ENCODE data around the gene PPP2R2C. TPM values are rescaled to one million over a fixed set of nuclear protein-coding genes. Genes with fewer than 3 reads are reported as not detected.
A peak's percentile ranks its signal among the peaks of the same experiment; 100 is the strongest.

The PPP2R2C gene
- total and polyA plus RNA-seq, 5 experiments from 2014 or later = not detected

DNA sequence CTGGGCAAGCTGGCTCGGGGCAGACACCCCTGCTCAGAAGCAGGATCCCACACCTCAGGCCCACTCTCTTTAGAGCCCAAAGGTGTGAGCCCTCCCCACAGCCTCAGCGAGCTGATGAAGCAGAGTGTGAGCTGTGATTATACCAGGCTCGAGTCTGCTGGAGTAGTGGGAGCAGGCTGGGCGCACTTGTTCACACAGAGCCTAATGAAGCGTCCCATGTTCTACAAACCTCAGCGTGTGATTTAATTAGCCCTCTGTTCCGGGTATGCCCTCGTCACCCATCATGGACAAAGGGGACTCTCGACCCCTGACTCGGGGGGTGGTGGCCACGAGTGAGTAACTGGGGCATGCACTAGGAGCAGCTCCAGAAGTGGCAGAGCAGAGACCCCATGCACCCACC is 62.3 kb downstream of the PPP2R2C start:
- Mint-ChIP-seq H3K36me3 (no peaks in the 10 kb centered on the region), H3K27ac (no peak overlapping the region), H3K4me3 (no peak overlapping the region), H3K27me3 (peaks cover 7 to 27% (median 17%) of the 10 kb centered on the region in 5 donors), H3K4me1 (no peaks in the 10 kb centered on the region), H3K9me3 (peaks cover 0 to 9% (median 3%) of the 10 kb centered on the region in 9 donors)
- POLR2A ChIA-PET = no interaction called here
- DNase-seq (peak in 1 of 10 donors; percentile 57), ATAC-seq (no peak)

DNA sequence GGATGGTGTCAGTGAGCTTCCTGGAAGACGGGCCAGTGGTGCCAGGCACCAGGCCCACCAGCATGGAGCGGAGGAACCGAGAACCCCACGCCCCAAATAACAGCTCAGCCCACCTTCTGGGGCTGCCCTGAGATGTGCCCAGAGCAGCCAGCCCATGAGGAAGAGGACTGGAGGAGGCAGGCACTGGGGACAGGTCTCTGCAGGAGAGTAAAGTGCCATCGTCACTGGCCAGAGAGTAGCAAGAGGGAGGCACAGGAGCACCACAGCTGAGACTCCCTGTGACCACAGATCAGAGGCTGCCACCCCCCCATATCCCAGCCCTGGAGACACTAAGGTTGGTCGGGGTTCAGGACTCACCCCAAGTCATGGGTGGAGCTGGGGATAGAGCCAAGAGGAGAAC is 63.0 kb downstream of the PPP2R2C start:
- H3K9me3 Mint-ChIP-seq = peaks cover 0 to 9% (median 3%) of the 10 kb centered on the region in 9 donors
- no peaks in the 10 kb centered on the region for H3K4me1 Mint-ChIP-seq
- peaks cover 7 to 31% (median 23%) of the 10 kb centered on the region in 5 donors for H3K27me3 Mint-ChIP-seq
- H3K27ac Mint-ChIP-seq = no peak overlapping the region
- no peaks in the 10 kb centered on the region for H3K36me3 Mint-ChIP-seq
- no peak overlapping the region for H3K4me3 Mint-ChIP-seq
- no peak for DNase-seq
- ATAC-seq = no peak
- POLR2A ChIA-PET = no interaction called here

DNA sequence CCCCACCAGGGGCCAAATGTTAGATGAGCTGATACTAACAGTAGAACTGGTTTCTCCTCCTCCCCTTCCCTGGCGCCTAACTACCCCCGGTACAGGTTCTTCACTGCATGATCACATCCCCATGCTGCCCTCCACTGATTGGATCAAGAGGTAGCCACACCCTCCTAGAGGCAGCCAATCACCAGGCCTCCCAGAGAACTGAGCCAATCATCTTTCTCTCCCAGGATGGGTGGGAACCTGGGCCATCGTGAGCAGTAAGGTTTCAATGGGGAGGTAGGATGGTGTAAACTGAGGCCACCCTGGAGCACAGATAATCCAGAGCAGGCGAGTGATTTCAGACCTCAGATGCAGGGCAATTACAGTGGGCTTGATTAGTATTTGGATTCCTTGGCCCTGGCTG is 64.2 kb downstream of the PPP2R2C start:
- Mint-ChIP-seq H3K9me3 (peaks cover 0 to 7% (median 3%) of the 10 kb centered on the region in 9 donors), H3K4me1 (no peaks in the 10 kb centered on the region), H3K27me3 (peaks cover 11 to 36% (median 30%) of the 10 kb centered on the region in 5 donors), H3K27ac (no peak overlapping the region), H3K36me3 (no peaks in the 10 kb centered on the region), H3K4me3 (no peak overlapping the region)
- ATAC-seq = no peak
- DNase-seq = no peak
- POLR2A ChIA-PET = no interaction called here

DNA sequence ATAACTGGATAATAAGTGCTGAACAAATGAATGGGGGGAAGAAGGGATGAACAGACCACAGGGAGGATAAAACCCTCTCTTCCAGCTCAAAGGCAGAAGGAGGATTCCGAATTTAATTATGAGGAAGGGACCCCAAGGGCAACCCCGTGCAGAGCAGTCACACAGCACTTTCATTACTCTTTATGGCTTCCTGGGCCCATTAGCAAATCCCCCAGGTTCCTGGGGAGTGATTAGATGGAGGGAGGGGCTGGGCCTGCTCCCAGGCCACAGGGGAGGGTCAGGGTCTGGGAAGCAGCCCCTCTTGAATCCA is 67.1 kb downstream of the PPP2R2C start:
- DNase-seq (no peak), ATAC-seq (no peak)
- POLR2A ChIA-PET = no interaction called here
- H3K4me3 Mint-ChIP-seq = no peak overlapping the region
- H3K9me3 Mint-ChIP-seq = peaks cover 0 to 2% (median 0%) of the 10 kb centered on the region in 9 donors
- no peaks in the 10 kb centered on the region for H3K36me3 Mint-ChIP-seq
- no peak overlapping the region for H3K27ac Mint-ChIP-seq
- H3K4me1 Mint-ChIP-seq = peaks cover 0 to 3% (median 1%) of the 10 kb centered on the region in 4 donors
- H3K27me3 Mint-ChIP-seq = peaks cover 17 to 65% (median 42%) of the 10 kb centered on the region in 5 donors

DNA sequence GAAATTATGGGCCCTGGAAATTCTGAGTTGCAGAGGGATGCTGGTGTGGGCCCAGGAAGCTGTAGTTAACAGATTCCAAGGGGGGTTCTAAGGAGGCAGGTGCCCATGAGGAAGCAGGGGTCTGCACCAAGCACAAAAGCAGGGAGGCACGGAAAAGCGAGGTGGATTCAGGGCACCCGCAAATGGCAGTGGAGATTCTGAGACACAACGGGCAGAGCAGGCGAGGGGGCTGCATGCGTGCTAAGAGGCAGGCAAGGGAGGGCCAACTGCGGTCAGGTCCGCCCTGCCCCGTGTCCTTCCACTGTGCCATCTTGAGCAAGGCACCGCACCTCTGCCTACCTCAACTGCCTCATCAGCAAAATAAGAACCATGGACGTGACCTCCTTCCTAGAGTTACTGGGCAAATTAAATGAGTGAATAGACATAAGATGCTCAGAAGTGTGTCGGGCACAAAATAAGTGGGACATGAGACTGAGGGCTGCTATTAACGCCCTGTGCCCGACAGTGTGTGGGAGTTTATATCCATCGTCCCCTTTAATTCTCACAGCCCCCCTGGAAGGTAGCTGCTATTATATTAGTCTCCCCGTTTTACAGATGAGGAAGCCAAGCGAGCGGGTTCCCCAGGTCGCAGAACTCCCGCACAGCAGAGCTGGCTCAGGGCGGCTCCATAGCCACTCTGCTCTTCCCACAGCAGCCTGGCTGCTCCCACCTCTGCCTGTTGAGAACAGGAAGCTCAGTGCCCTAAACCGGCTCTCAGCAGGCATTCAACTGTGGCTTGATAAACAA is 67.6 kb downstream of the PPP2R2C start:
- H3K9me3 Mint-ChIP-seq = peaks cover 0 to 2% (median 0%) of the 10 kb centered on the region in 9 donors
- peaks cover 17 to 70% (median 43%) of the 10 kb centered on the region in 5 donors for H3K27me3 Mint-ChIP-seq
- no peak overlapping the region for H3K27ac Mint-ChIP-seq
- POLR2A ChIA-PET = no interaction called here
- H3K36me3 Mint-ChIP-seq = no peaks in the 10 kb centered on the region
- peaks cover 0 to 3% (median 1%) of the 10 kb centered on the region in 4 donors for H3K4me1 Mint-ChIP-seq
- ATAC-seq (no peak), DNase-seq (no peak)
- no peak overlapping the region for H3K4me3 Mint-ChIP-seq

DNA sequence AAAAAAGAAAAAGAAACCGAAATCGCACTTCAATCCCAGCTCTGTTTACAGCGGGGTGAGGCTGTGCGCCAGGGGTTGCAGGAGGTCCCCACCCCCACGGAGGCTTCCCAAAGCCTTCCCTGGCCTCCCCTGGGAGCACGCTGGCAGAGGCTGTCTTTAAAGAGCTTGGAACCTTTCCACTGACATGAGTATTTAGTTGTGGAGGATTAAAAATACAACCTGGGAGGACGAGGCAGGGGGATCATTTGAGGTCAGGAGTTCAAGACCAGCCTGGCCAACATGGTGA is 69.1 kb downstream of the PPP2R2C start:
- ATAC-seq (no peak), DNase-seq (no peak)
- POLR2A ChIA-PET = no interaction called here
- Mint-ChIP-seq H3K4me1 (peaks cover 0 to 3% (median 1%) of the 10 kb centered on the region in 4 donors), H3K4me3 (no peak overlapping the region), H3K36me3 (no peaks in the 10 kb centered on the region), H3K27me3 (peaks cover 17 to 83% (median 44%) of the 10 kb centered on the region in 5 donors), H3K9me3 (no peaks in the 10 kb centered on the region), H3K27ac (peak overlapping the region in 1 of 10 donors; percentile 44)

DNA sequence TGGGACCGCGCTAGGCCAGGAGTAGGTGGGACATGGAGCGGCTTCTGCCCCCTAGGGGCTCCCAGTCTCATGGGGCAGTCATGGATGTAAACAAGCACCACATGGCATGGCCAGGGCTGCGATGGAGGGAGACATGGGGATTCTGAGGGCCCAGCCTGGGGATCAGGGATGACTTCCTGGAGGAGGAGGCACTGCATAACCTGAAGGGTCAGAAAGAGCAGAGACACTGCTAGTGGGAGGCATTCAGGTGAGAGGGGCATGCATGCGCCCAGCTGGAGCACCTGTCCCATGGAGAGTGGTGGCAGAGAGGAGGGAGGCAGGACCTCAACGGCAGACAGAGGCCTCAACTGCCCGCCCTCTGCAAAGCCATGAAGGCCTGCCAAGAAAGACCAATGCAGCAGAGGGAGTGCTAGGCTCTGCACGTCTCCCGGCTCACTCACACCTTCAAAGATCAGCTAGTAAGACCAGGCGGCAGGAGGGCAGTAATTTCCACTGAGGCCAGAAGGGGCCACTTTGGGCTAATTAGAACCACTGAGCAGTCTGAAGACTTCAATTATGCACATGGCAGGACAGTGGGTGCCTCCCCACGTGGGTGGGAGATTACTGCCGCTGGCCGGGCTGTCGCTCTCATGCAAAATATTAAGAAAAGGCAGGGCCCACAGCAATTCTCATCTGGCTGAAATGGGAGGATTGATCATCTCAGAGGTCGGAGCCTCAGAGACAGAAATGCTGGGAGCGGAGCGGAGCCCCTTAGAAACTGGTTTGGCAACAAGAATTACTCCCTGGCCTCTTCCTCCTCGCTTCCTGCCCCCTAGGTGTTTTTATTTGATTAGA is 69.6 kb downstream of the PPP2R2C start:
- no peaks in the 10 kb centered on the region for H3K9me3 Mint-ChIP-seq
- H3K4me1 Mint-ChIP-seq = peaks cover 0 to 3% (median 1%) of the 10 kb centered on the region in 4 donors
- POLR2A ChIA-PET = no interaction called here
- ATAC-seq = no peak
- no peak for DNase-seq
- H3K27ac Mint-ChIP-seq = peak overlapping the region in 1 of 10 donors; percentile 44
- peaks cover 17 to 83% (median 44%) of the 10 kb centered on the region in 5 donors for H3K27me3 Mint-ChIP-seq
- H3K4me3 Mint-ChIP-seq = peak overlapping the region in 1 of 10 donors; percentile 16
- no peaks in the 10 kb centered on the region for H3K36me3 Mint-ChIP-seq

DNA sequence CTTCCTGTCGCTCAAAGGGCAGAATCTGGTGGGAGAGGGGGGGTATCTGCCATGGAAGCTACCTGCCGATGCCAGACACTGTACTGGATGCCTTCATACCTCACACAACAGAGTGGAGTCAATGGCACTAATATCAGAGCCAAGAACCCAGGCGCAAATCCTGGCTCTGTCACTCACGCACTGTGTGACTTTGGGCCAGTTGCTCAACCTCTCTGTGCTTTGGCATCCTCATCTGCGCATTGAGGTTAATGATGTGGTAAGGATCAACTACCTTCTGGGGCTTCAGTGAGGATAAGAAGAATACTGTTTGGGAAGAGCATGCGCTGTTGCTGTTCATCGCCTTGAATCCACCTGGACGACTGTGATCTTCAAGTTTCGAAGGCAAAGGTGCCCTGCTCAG is 70.6 kb downstream of the PPP2R2C start:
- Mint-ChIP-seq H3K27me3 (peaks cover 14 to 78% (median 48%) of the 10 kb centered on the region in 5 donors), H3K4me3 (no peak overlapping the region), H3K27ac (no peak overlapping the region), H3K4me1 (peaks cover 0 to 3% (median 1%) of the 10 kb centered on the region in 4 donors), H3K9me3 (no peaks in the 10 kb centered on the region), H3K36me3 (no peaks in the 10 kb centered on the region)
- POLR2A ChIA-PET = no interaction called here
- no peak for ATAC-seq
- no peak for DNase-seq

DNA sequence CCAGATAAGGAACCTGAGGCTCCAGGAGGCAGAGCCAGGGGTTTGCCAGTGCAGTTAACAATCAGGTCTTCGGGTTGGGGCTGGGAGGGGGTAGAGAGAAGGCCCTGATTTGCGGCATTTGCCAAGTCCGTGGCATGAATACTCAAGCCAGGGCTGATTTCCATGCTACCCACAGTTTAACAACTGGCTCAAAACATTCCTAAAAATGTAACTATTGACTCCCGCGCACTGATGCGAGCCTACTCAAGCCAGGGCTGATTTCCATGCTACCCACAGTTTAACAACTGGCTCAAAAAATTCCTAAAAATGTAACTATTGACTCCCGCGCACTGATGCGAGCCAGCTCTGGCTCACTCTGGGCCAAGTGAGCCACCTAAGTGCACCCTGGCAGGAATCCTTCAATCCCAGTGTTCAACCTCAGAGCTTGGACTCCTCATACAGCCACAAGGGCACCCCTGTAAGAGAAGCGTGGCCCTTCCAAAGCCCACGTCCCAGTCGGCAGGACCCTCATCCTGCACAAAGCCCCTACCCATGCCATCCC is 75.6 kb downstream of the PPP2R2C start:
- ATAC-seq (no peak), DNase-seq (no peak)
- H3K9me3 Mint-ChIP-seq = no peaks in the 10 kb centered on the region
- peaks cover 9 to 42% (median 11%) of the 10 kb centered on the region in 5 donors for H3K27me3 Mint-ChIP-seq
- H3K36me3 Mint-ChIP-seq = no peaks in the 10 kb centered on the region
- no peak overlapping the region for H3K27ac Mint-ChIP-seq
- H3K4me1 Mint-ChIP-seq = no peaks in the 10 kb centered on the region
- POLR2A ChIA-PET = no interaction called here
- H3K4me3 Mint-ChIP-seq = no peak overlapping the region

DNA sequence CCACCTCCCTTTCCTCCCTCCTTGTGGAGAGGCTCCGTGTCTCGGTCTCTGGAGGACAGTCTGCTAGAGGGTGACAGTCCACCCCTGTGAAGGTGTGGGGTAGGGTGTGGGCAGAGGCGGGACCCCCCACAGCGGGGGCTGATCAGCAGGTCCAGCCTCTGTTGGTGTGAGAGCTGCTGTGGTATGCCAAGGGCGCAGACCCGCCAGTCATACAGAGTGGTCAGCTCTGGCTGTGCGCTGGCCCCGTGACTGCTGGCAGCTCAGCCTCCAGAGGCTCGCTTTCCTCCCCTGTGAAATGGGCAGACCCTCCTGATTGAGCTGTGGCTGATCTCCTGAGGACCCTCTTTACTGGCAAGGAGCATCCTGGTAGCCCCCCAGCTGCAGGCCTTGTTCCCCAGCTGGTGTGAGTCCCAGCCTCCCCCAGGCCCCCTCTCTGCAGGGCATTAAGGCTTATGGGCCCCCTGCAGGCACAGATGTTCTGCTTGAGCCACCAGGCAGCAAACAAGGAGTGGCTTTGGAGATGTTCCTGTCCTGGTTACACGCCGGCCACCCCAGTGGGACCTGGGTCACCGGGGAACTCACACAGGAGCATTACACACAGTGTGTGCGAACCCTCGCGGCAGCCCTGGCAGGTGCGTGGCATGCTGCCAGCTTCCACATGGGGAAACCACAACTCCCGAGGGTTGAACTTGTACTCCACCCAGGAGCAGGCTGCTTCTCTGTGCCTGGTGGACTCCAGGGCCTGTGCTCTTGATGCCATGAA is 76.8 kb downstream of the PPP2R2C start:
- Mint-ChIP-seq H3K27me3 (peaks cover 6 to 30% (median 10%) of the 10 kb centered on the region in 5 donors), H3K36me3 (no peaks in the 10 kb centered on the region), H3K27ac (no peak overlapping the region), H3K9me3 (no peaks in the 10 kb centered on the region), H3K4me1 (no peaks in the 10 kb centered on the region), H3K4me3 (no peak overlapping the region)
- ATAC-seq (no peak), DNase-seq (no peak)
- POLR2A ChIA-PET = no interaction called here

DNA sequence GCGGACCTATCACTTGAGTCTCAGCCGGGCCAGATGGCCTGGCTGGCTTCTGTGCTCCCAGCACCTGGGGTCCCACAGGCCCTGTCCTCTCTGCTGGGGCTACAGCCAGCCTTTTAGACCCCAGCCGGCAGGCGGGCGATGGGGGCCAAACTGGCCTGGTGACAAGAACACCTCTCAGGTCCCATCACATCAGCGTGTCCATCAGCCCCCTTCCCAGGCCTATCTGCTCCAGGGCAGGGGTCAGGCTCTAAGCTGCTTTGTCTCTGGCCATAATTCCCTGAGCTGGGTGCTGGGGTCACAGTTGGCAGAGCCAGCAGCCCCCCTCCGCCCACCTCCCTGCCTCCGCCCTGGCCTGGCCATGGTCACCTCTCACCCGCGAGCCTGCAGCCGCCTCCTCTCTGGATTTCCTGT is 77.7 kb downstream of the PPP2R2C start:
- Mint-ChIP-seq H3K4me3 (no peak overlapping the region), H3K27ac (no peak overlapping the region), H3K27me3 (peaks cover 3 to 29% (median 5%) of the 10 kb centered on the region in 5 donors), H3K4me1 (no peaks in the 10 kb centered on the region), H3K36me3 (no peaks in the 10 kb centered on the region), H3K9me3 (no peaks in the 10 kb centered on the region)
- POLR2A ChIA-PET = no interaction called here
- ATAC-seq = no peak
- no peak for DNase-seq

DNA sequence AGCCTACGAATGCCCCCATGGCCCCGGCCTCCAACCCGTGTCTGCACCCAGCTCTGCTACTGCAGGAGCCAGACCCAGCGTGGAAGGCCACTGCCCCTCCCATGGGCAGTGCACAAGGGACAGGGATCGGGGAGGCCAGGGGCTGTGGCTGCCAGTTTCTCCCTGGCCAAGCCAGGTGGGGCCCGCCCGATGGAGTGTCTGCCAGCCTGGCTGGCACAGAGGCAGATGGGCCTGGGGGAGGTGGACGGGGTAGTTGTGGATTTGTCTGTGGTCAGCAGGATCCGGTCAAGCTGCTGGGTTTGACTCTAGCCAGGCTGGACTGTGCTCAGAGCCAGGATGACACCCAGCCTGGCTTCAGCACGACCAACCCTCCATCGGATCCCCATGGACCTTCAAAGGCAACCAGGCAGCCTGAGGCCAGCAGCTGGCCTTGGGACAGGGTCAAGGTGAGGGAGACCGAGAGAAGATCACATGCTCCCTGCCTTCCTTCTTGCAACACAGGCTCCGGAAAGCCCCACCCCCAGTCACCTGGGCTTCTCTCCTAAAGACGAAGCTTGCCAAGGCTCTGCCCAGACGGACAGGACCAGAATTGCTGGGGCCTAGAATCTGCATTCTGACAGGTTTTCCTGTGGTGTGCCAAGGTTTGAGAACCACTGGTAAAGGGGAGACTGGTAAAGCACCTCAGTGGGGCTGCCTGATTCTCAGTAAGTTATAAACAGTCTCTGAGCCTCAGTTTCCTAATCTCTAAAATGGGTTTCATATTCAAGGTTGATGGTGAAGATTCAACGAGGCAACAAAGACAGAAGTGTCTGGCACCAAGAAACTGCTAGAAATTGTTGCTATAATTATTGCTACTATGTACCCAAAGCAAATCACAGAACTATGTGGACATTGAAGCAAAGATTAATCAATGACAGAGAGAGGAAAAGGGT is 78.6 kb downstream of the PPP2R2C start:
- Mint-ChIP-seq H3K9me3 (no peaks in the 10 kb centered on the region), H3K27me3 (peaks cover 3 to 31% (median 5%) of the 10 kb centered on the region in 5 donors), H3K36me3 (no peaks in the 10 kb centered on the region), H3K4me3 (no peak overlapping the region), H3K27ac (no peak overlapping the region), H3K4me1 (no peaks in the 10 kb centered on the region)
- POLR2A ChIA-PET = no interaction called here
- ATAC-seq = no peak
- no peak for DNase-seq

All from naive thymus-derived CD8-positive, alpha-beta T cell (primary cell).